Ovary (tissue), 9 donors: Measurements from ENCODE around the gene BBLN. TPM values are rescaled to one million over a fixed set of nuclear protein-coding genes. Genes with fewer than 3 reads are reported as not detected.

Source experiments
- DNase-seq, 5 donors: peaks; one replicate each; pipeline ENCODE4 v3.0.0-alpha.2; 2019 to 2020
- H3K27ac ChIP-seq, 2 donors: fragments of 200-600 bp; one replicate each; pipeline versions ENCODE4 v1.5.1 to v1.8.0; 2019 to 2022
- H3K27me3 ChIP-seq: fragments of 200-600 bp; one replicate; pipeline ENCODE4 v1.8.0; 2022
- H3K36me3 ChIP-seq: fragments of 200-600 bp; sonication (generic); one replicate; pipeline ENCODE4 v1.5.1; 2019
- H3K4me1 ChIP-seq: one replicate; pipeline ENCODE4 v1.8.1; 2013; ENCODE audit warnings: mild to moderate bottlenecking, moderate library complexity; ENCODE audit not compliant: insufficient read depth
- H3K4me3 ChIP-seq: fragments of 200-600 bp; sonication (generic); one replicate; pipeline ENCODE4 v1.5.1; 2017
- H3K9me3 ChIP-seq, 2 donors: fragments of 200-600 bp in 1 of 2; sonication (generic) in 1 of 2; one replicate each; pipeline versions ENCODE4 v1.5.1 to v1.8.1; 2013 to 2019; ENCODE audit warnings: mild to moderate bottlenecking in 1 of 2, moderate library complexity in 1 of 2
- CTCF ChIP-seq, 3 donors: fragments of 450-650 bp in 2 of 3; fragments of 200-600 bp in 1 of 3; IDR thresholded peaks; one replicate each; pipeline versions ENCODE4 v1.5.1 to v1.8.0; 2016 to 2022; ENCODE audit warnings: antibody characterized with exemption in 3 of 3, mild to moderate bottlenecking in 1 of 3
- EP300 ChIP-seq: sonication (generic); formaldehyde crosslinking; IDR thresholded peaks from one replicate; pipeline ENCODE4 v1.6.1; 2017; ENCODE audit warnings: antibody characterized with exemption
- POLR2A ChIP-seq: fragments of 450-650 bp; IDR thresholded peaks from one replicate; pipeline ENCODE4 v1.6.1; 2017; ENCODE audit warnings: antibody characterized with exemption, mild to moderate bottlenecking, moderate library complexity
- WGBS, 3 donors: extraction: QIAGEN DNeasy Blood & Tissue Kit in 1 of 3; methylation state at CpG; one replicate each; pipeline versions ENCODE4 v1.1.5 to v1.1.7; 2013 to 2017; 5-methylcytosine and 5-hydroxymethylcytosine counted together
- intact Hi-C, 4 donors: fragments of 100-400 bp; cut with DNase I; formaldehyde crosslinking; loops; one replicate each; pipeline versions ENCODE4 v1.11.0 to v1.15.1; 2022 to 2023
- polyA plus RNA-seq, 2 donors: library from polyadenylated mRNA; stranded (reverse); fragments of 200-250 nt in 1 of 2; fragments of 350-450 nt in 1 of 2; fragmentation: Illumina TruSeq in 1 of 2; extraction: RNeasy Lipid Tissue Mini Kit (QIAGEN cat#74804) in 1 of 2; gene quantifications; one replicate each; pipeline ENCODE4 v1.2.3, GENCODE V29; 2013 to 2014
- total RNA-seq, 7 donors: library from RNA; depleted of rRNA in 2 of 7; stranded (reverse); fragments of >200 nt in 2 of 7; fragmentation: NEBNext Ultra II Directional in 3 of 7; extraction: Animal tissue kit (Norgen Biotek cat#: 25700) in 3 of 7; gene quantifications; one replicate each; pipeline versions ENCODE4 v1.1.0 to v1.2.4, GENCODE V29; 2016 to 2023
- donor health status: DM: no; HTN: no; CAD: no; lungs with moderate emphysema.
- donor health status: DM: no; HTN: no; CAD: no.
- donor health status: Bipolar disorder and iron deficiency.
- donor health status: DM: yes; HTN: yes; CAD: no.
- donor health status: DM: no; HTN: no; CAD: no.
- donor health status: DM: yes; HTN: yes; CAD: no.

The BBLN gene
- total and polyA plus RNA-seq, 9 donors, result 2.4 to 210 (median 31.7) TPM

GRCh38 chr9:128136816-128137793 is 23.0 kb upstream of the BBLN start:
- DNase-seq, result peak in 2 of 5 donors; percentile 15 to 26
- Histone ChIP-seq H3K9me3 (no peaks in the 10 kb centered on the region), H3K27me3 (no peaks in the 10 kb centered on the region), H3K27ac (no peak overlapping the region), H3K4me3 (no peak overlapping the region), H3K4me1 (no peaks in the 10 kb centered on the region), H3K36me3 (no peaks in the 10 kb centered on the region)
- intact Hi-C loops, result no loop called here
- 90 to 92% (median 90%) methylated on average over 18 of the region's 18 CpGs for WGBS, 3 donors
- TF ChIP-seq POLR2A (no peak), EP300 (no peak), CTCF (IDR thresholded peaks at IDR 0.05) (no peak)

DNA sequence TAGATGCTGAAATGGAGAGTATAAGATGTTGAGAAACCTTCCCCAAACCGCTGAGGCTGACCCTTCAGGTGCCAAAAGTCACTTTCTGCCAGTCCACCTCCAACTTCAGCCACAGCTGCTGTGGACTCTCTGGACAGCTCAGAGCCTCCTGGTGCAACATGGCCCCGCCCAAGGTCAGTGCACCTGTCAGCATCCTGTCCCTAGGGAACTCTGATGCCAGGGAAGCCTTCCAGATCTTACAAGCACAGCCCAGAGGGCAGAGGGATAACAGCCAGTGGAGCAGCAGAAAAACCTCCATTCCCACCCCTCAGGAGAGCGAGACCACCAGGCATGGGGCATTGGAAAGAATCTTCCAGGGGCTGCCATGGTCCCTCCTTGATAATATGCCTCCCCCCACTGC is 22.1 kb upstream of the BBLN start:
- no peaks in the 10 kb centered on the region for H3K36me3 ChIP-seq
- H3K27me3 ChIP-seq, result no peaks in the 10 kb centered on the region
- H3K4me3 ChIP-seq, result no peak overlapping the region
- peak in 1 of 5 donors; percentile 9 for DNase-seq
- no peak overlapping the region for H3K27ac ChIP-seq
- 71 to 80% (median 80%) methylated on average over 1 to 3 of the region's 3 CpGs for WGBS, 3 donors
- TF ChIP-seq POLR2A, result no peak
- TF ChIP-seq EP300, result no peak
- TF ChIP-seq CTCF (IDR thresholded peaks at IDR 0.05), result no peak
- intact Hi-C loops, result no loop called here
- no peaks in the 10 kb centered on the region for H3K4me1 ChIP-seq
- no peaks in the 10 kb centered on the region for H3K9me3 ChIP-seq

- WGBS, 3 donors, result 55 to 65% (median 57%) methylated on average over 7 to 8 of the region's 16 CpGs
- H3K4me1 ChIP-seq, result no peaks in the 10 kb centered on the region
- H3K27me3 ChIP-seq, result no peaks in the 10 kb centered on the region
- TF ChIP-seq POLR2A (no peak), EP300 (no peak), CTCF (IDR thresholded peaks at IDR 0.05) (no peak)
- H3K27ac ChIP-seq, result no peak overlapping the region
- no peak overlapping the region for H3K4me3 ChIP-seq
- DNase-seq, result peak in 1 of 5 donors; percentile 5
- H3K9me3 ChIP-seq, result no peaks in the 10 kb centered on the region
- intact Hi-C loops, result no loop called here
- no peaks in the 10 kb centered on the region for H3K36me3 ChIP-seq
Observed at GRCh38 chr9:128139621-128140020, 20.4 kb upstream of the BBLN start.

DNA sequence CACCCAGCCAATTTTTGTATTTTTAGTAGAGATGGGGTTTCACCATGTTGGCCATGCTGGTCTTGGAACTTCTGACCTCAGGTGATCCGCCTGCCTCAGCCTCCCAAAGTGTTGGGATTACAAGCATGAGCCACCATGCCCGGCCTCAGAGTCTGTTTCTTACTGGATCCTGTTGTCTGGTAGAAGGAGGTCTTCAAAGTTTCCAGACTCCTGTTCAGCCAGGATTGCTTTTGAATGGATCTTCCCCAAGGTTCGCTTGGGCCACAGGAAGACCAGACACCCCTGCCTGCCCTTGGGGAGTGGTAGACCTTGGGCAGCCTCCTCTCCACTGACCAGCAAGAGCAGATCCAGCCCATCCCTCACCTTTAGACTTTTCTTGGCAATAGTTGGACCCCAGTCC is 18.5 kb upstream of the BBLN start:
- no peaks in the 10 kb centered on the region for H3K4me1 ChIP-seq
- no peaks in the 10 kb centered on the region for H3K27me3 ChIP-seq
- 95 to 97% (median 96%) methylated on average over 3 of the region's 3 CpGs for WGBS, 3 donors
- H3K9me3 ChIP-seq, result no peaks in the 10 kb centered on the region
- intact Hi-C loops, result no loop called here
- H3K36me3 ChIP-seq, result no peaks in the 10 kb centered on the region
- H3K4me3 ChIP-seq, result no peak overlapping the region
- peak in 1 of 5 donors; percentile 5 for DNase-seq
- TF ChIP-seq CTCF (IDR thresholded peaks at IDR 0.05) (no peak), EP300 (no peak), POLR2A (no peak)
- H3K27ac ChIP-seq, result no peak overlapping the region
